Measurements from ENCODE around the gene YTHDC1.

Gene YTHDC1

DNA sequence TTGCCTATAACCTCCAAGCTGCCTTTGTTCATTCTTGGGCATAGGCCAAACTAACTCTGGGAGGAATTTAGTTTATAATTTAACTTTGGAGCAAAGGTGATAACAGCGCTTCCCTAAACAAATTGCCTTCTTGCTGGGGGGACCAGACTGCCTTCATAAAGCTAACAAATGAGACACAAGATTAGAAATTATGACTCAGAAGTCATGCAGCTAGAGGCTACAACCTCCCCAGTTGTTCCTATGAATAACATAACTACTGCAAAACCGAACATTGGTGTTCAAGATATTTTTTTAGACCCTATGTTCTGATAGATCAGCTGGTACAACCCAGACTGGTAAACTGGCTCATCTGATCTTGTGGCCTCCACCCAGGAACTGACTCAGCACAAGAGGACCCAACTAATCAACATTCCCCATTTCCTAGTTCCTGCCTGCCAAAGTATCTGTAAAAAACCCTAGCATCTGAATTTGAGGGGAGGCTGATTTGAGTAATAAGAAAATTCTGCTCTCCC, 82.4 kb downstream of the YTHDC1 start:
- H3K27ac Mint-ChIP-seq = no peak overlapping the region
- peaks cover 20% of the 10 kb centered on the region for H3K9me3 Mint-ChIP-seq
- no peaks in the 10 kb centered on the region for H3K27me3 Mint-ChIP-seq (ENCODE audit: low read depth)
- no peaks in the 10 kb centered on the region for H3K36me3 Mint-ChIP-seq (ENCODE audit: low read depth)
- peaks cover 14% of the 10 kb centered on the region for H3K4me1 Mint-ChIP-seq (ENCODE audit: low read depth)
- DNase-seq (ENCODE audit: low spot score) = no peak
- no peak overlapping the region for H3K4me3 Mint-ChIP-seq

DNA sequence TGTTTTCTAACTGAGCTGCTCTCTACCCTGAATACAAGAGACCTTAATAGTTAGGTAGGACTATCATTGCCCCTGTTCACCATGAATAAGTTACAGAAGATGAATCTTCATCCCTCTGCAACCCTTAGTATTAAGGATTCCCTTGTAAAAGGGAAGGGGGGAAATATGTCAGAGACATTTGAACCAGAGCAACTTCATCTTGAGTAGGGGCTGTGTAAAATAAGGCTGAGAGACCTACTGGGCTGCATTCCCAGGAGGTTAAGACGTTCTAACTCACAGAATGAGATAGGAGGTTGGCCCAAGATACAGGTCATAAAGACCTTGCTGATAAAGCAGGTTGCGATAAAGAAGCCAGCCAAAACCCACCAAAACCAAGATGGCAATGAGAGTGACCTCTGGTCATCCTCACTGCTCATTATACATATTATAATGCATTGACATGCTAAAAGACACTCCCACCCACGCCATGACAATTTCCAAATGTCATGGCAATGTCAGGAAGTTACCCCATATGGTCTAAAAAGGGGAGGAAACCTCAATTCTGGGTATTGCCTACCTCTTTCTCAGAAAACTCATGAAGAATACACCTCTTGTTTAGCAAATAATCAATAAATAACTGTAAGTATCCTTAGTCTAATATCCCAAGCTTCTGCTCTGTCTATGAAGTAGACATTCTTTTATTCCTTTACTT, 84.9 kb downstream of the YTHDC1 start:
- Mint-ChIP-seq H3K27ac (no peak overlapping the region), H3K4me1 (ENCODE audit: low read depth) (peaks cover 14% of the 10 kb centered on the region), H3K36me3 (ENCODE audit: low read depth) (no peaks in the 10 kb centered on the region), H3K4me3 (no peak overlapping the region), H3K9me3 (peaks cover 25% of the 10 kb centered on the region), H3K27me3 (ENCODE audit: low read depth) (no peaks in the 10 kb centered on the region)
- no peak for DNase-seq (ENCODE audit: low spot score)
